Uterus (tissue), 4 donors: ENCODE measurements around the gene FANCD2. TPM values are rescaled to one million over a fixed set of nuclear protein-coding genes. Genes with fewer than 3 reads are reported as not detected.

Experiments used
- small RNA-seq: library from RNA; depleted of rRNA; stranded (forward); fragments of <200 nt; gene quantifications from one replicate; pipeline ENCODE3, GENCODE V24; 2016
- total RNA-seq, 4 donors: library from RNA; depleted of rRNA in 3 of 4; stranded (reverse); fragments of >200 nt in 3 of 4; gene quantifications; one replicate each; pipeline versions ENCODE4 v1.1.0 to v1.2.4, GENCODE V29; 2014 to 2023
- donor health status: DM: yes; HTN: yes; CAD: no.

FANCD2 gene
- total RNA-seq, 4 donors from 2014 or later = 3.0 to 17.7 (median 3.6) TPM; not detected in 1

Small RNAs within 50 kb of the gene (small RNA-seq; reads per million reads assigned to genes)
- not detected for gene CYCSP10
- gene RNU6-670P = not detected

Other genes with a start within 250 kb of the FANCD2 start
- gene TADA3, start 234.0 kb upstream of the FANCD2 start, total RNA-seq = 10 to 100 TPM; 35.9 to 65.4 (median 55.3) TPM
- gene ARPC4, start 233.4 kb upstream of the FANCD2 start, total RNA-seq = 100 to 1,000 TPM in 3 of 4 donors, 10 to 100 TPM in 1; 44.7 to 176 (median 142) TPM
- gene TTLL3, start 216.2 kb upstream of the FANCD2 start, total RNA-seq = 100 to 1,000 TPM in 1 of 4 donors, 10 to 100 TPM in 3; 67.1 to 349 (median 83.7) TPM
- gene RPUSD3, start 182.4 kb upstream of the FANCD2 start, total RNA-seq = 10 to 100 TPM in 3 of 4 donors, 1 to 10 TPM in 1; 9.7 to 35.8 (median 26.9) TPM
- gene CIDEC, start 146.2 kb upstream of the FANCD2 start, total RNA-seq = 1 to 10 TPM in 1 of 4 donors, under 1 TPM in 1, not detected in 2; 0.26 to 1.1 TPM
- gene JAGN1, start 135.8 kb upstream of the FANCD2 start, total RNA-seq = 10 to 100 TPM; 22.0 to 80.6 (median 35.8) TPM
- gene IL17RE, start 123.6 kb upstream of the FANCD2 start, total RNA-seq = 10 to 100 TPM in 1 of 4 donors, 1 to 10 TPM in 2, under 1 TPM in 1; 0.26 to 10.7 (median 5.0) TPM
- gene IL17RC, start 109.3 kb upstream of the FANCD2 start, total RNA-seq = 10 to 100 TPM in 3 of 4 donors, 1 to 10 TPM in 1; 9.7 to 63.7 (median 33.9) TPM
- gene CRELD1, start 92.6 kb upstream of the FANCD2 start, total RNA-seq = 10 to 100 TPM; 20.4 to 38.8 (median 29.1) TPM
- 1 to 10 TPM in 3 of 4 donors, under 1 TPM in 1; 0.51 to 8.2 (median 2.2) TPM for gene PRRT3, start 74.0 kb upstream of the FANCD2 start, total RNA-seq
- 100 to 1,000 TPM in 1 of 4 donors, 10 to 100 TPM in 2, 1 to 10 TPM in 1; 9.1 to 162 (median 44.0) TPM for gene EMC3, start 39.6 kb upstream of the FANCD2 start, total RNA-seq
- not detected for gene FANCD2OS, start 81.8 kb downstream of the FANCD2 start, total RNA-seq
- 100 to 1,000 TPM in 3 of 4 donors, 10 to 100 TPM in 1; 89.1 to 145 (median 117) TPM for gene BRK1, start 89.2 kb downstream of the FANCD2 start, total RNA-seq
- gene VHL, start 115.3 kb downstream of the FANCD2 start, total RNA-seq = 10 to 100 TPM; 14.6 to 73.7 (median 33.3) TPM
- 1 to 10 TPM in 3 of 4 donors, under 1 TPM in 1; 0.29 to 8.7 (median 3.7) TPM for gene IRAK2, start 138.5 kb downstream of the FANCD2 start, total RNA-seq
- gene TATDN2, start 222.0 kb downstream of the FANCD2 start, total RNA-seq = 10 to 100 TPM; 15.9 to 55.7 (median 26.7) TPM